ENCODE results near the gene CPSF4L. TPM values are rescaled to one million over a fixed set of nuclear protein-coding genes. Genes with fewer than 3 reads are reported as not detected.

The CPSF4L gene
- total RNA-seq, 1 experiment from 2014 or later = not detected

GRCh38 chr17:73247726-73248125, 14.0 kb downstream of the CPSF4L start (continued):
- TF ChIP-seq FOXP4 (CRISPR knock-in tag; IDR thresholded peaks at IDR 0.05) = no peak
- TF ChIP-seq JAZF1 (CRISPR knock-in tag; IDR thresholded peaks at IDR 0.05) = no peak
- TF ChIP-seq TP53 (CRISPR knock-in tag; IDR thresholded peaks at IDR 0.05) = no peak
- TF ChIP-seq FOXK1 (CRISPR knock-in tag; IDR thresholded peaks at IDR 0.05) = no peak
- no peak for TF ChIP-seq GABPB1 (CRISPR knock-in tag; IDR thresholded peaks at IDR 0.05)

DNA sequence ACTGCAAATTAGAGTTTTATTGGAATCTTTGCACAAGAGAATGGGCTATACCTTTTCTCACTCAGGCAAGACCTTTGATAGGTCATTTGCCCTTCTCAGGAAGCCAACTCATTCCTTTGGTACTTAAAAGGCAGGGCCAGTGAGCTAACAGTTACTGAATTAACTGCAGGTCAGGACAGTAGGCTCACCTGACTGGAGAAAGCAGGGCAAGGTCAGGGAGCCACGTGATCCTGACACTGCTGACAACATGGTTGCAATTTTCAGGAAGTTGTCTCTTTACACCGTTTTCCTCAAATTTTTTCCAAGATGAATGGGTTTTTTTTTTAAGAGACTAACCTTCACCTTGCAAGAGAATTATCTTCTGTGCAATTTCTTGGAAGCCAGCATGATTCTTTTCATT, 21.1 kb downstream of the CPSF4L start:
- ATAC-seq = no peak
- TF ChIP-seq, protein P1, sequence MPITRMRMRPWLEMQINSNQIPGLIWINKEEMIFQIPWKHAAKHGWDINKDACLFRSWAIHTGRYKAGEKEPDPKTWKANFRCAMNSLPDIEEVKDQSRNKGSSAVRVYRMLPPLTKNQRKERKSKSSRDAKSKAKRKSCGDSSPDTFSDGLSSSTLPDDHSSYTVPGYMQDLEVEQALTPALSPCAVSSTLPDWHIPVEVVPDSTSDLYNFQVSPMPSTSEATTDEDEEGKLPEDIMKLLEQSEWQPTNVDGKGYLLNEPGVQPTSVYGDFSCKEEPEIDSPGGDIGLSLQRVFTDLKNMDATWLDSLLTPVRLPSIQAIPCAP (CRISPR knock-in tag; IDR thresholded peaks at IDR 0.05) = no peak
- TF ChIP-seq, protein P2, sequence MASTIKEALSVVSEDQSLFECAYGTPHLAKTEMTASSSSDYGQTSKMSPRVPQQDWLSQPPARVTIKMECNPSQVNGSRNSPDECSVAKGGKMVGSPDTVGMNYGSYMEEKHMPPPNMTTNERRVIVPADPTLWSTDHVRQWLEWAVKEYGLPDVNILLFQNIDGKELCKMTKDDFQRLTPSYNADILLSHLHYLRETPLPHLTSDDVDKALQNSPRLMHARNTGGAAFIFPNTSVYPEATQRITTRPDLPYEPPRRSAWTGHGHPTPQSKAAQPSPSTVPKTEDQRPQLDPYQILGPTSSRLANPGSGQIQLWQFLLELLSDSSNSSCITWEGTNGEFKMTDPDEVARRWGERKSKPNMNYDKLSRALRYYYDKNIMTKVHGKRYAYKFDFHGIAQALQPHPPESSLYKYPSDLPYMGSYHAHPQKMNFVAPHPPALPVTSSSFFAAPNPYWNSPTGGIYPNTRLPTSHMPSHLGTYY (CRISPR knock-in tag; IDR thresholded peaks at IDR 0.05) = no peak
- TF ChIP-seq ATF6 (CRISPR knock-in tag; IDR thresholded peaks at IDR 0.05) (no peak), ESRRA (CRISPR knock-in tag; IDR thresholded peaks at IDR 0.05; ENCODE audit: borderline replicate concordance) (no peak), GRHL2 (CRISPR knock-in tag; IDR thresholded peaks at IDR 0.05; ENCODE audit: insufficient replicate concordance, severe bottlenecking) (no peak), GTF2I (CRISPR knock-in tag; conservative IDR thresholded peaks at IDR 0.05) (no peak), JAZF1 (CRISPR knock-in tag; IDR thresholded peaks at IDR 0.05) (no peak), ZNF416 (CRISPR knock-in tag; IDR thresholded peaks at IDR 0.05) (no peak), RELA (CRISPR knock-in tag; IDR thresholded peaks at IDR 0.05; ENCODE audit: borderline replicate concordance) (no peak), KAT7 (CRISPR knock-in tag; IDR thresholded peaks at IDR 0.05; ENCODE audit: borderline replicate concordance) (no peak), EMX1 (CRISPR knock-in tag; IDR thresholded peaks at IDR 0.05) (no peak), TEAD1 (CRISPR knock-in tag; IDR thresholded peaks at IDR 0.05) (no peak), CREM (CRISPR knock-in tag; IDR thresholded peaks at IDR 0.05) (no peak), MXD4 (CRISPR knock-in tag; IDR thresholded peaks at IDR 0.05; ENCODE audit: borderline replicate concordance) (no peak), ZNF423 (CRISPR knock-in tag; IDR thresholded peaks at IDR 0.05) (no peak), ZNF263 (CRISPR knock-in tag; IDR thresholded peaks at IDR 0.05; ENCODE audit: low read depth) (no peak)
- TF ChIP-seq, protein P3, sequence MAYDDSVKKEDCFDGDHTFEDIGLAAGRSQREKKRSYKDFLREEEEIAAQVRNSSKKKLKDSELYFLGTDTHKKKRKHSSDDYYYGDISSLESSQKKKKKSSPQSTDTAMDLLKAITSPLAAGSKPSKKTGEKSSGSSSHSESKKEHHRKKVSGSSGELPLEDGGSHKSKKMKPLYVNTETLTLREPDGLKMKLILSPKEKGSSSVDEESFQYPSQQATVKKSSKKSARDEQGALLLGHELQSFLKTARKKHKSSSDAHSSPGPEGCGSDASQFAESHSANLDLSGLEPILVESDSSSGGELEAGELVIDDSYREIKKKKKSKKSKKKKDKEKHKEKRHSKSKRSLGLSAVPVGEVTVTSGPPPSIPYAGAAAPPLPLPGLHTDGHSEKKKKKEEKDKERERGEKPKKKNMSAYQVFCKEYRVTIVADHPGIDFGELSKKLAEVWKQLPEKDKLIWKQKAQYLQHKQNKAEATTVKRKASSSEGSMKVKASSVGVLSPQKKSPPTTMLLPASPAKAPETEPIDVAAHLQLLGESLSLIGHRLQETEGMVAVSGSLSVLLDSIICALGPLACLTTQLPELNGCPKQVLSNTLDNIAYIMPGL (CRISPR knock-in tag; IDR thresholded peaks at IDR 0.05) = no peak
- TF ChIP-seq, protein P4, sequence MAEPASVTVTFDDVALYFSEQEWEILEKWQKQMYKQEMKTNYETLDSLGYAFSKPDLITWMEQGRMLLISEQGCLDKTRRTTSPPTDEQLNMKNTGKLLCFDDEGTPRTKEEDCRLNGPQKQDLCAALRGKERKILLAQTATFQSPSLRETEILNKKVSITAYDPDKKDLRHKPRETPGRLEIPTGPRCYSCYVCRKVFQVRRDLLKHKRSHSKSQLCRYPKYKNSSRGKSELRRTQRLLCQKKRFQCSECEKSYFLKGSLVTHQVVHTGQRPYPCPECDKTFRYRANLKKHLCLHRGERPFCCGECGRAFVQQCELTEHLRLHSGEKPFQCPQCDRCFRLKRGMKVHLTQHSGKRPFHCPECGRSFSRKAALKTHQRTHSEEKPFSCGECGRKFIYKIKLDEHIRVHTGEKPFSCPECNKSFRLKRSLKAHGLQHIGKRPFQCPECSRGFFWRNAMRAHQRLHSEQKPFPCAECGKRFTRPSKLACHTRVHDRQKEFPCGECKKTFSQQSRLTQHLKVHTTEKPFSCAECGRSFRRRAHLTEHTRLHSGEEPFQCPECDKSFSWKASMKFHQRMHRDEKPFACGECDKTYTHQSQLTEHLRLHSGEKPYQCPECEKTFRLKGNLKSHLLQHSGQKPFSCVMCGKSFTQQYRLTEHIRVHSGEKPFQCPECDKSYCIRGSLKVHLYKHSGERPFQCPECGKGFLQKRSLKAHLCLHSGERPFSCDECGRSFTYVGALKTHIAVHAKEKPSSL (CRISPR knock-in tag; conservative IDR thresholded peaks at IDR 0.05) = no peak
- TF ChIP-seq, protein P5, sequence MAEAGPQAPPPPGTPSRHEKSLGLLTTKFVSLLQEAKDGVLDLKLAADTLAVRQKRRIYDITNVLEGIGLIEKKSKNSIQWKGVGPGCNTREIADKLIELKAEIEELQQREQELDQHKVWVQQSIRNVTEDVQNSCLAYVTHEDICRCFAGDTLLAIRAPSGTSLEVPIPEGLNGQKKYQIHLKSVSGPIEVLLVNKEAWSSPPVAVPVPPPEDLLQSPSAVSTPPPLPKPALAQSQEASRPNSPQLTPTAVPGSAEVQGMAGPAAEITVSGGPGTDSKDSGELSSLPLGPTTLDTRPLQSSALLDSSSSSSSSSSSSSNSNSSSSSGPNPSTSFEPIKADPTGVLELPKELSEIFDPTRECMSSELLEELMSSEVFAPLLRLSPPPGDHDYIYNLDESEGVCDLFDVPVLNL (CRISPR knock-in tag; IDR thresholded peaks at IDR 0.05; ENCODE audit: borderline replicate concordance, low read depth) = no peak
- Mint-ChIP-seq H3K4me3 (no peak overlapping the region), H3K36me3 (peaks cover 57% of the 10 kb centered on the region), H3K4me1 (no peaks in the 10 kb centered on the region), H3K27ac (0 out of 2 replicates have a peak overlapping the region, but pooled peaks have one; percentile 23), H3K27me3 (ENCODE audit: low read depth) (no peaks in the 10 kb centered on the region), H3K9me3 (no peaks in the 10 kb centered on the region)
- ChIA-PET POLR2A (no interaction called here), CTCF (no interaction called here)
- no peak for DNase-seq (ENCODE audit: low spot score)

Measured in WTC11 (cell line).